Loucy (cell line): ENCODE results near the gene DHRS12.

Experiments used
- H2AFZ ChIP-seq: fragments of 200-600 bp; sonication (generic); 2 replicates; pipeline ENCODE4 v1.6.0; 2016; ENCODE audit warnings: antibody characterized with exemption, mild to moderate bottlenecking, low read length, moderate library complexity
- H3F3A ChIP-seq: fragments of 200-600 bp; 2 replicates; pipeline ENCODE4 v1.6.0; 2016; ENCODE audit warnings: antibody characterized with exemption, low read depth, mild to moderate bottlenecking
- H3K27me3 ChIP-seq: fragments of 200-600 bp; sonication (generic); 2 replicates; pipeline ENCODE4 v1.6.1; 2014; ENCODE audit warnings: low read length, mild to moderate bottlenecking; ENCODE audit not compliant: insufficient read depth, poor library complexity, severe bottlenecking
- H3K36me3 ChIP-seq: fragments of 200-600 bp; sonication (generic); 2 replicates; pipeline ENCODE4 v1.6.1; 2016; ENCODE audit warnings: low read length; ENCODE audit not compliant: insufficient read depth
- H3K4me1 ChIP-seq: fragments of 200-600 bp; sonication (generic); 2 replicates; pipeline ENCODE4 v1.5.1; 2014; ENCODE audit warnings: low read length, mild to moderate bottlenecking; ENCODE audit not compliant: insufficient read depth, poor library complexity, severe bottlenecking
- H3K4me2 ChIP-seq: fragments of 200-600 bp; sonication (generic); 2 replicates; pipeline ENCODE4 v1.6.0; 2014; ENCODE audit warnings: antibody characterized with exemption, low read length, low read depth, mild to moderate bottlenecking; ENCODE audit not compliant: poor library complexity, severe bottlenecking
- H3K4me3 ChIP-seq: fragments of 200-600 bp; sonication (generic); 2 replicates; pipeline ENCODE4 v1.5.1; 2014; ENCODE audit warnings: low read length, mild to moderate bottlenecking, mixed read lengths; ENCODE audit not compliant: poor library complexity, severe bottlenecking
- H3K79me2 ChIP-seq: fragments of 200-600 bp; sonication (generic); 2 replicates; pipeline ENCODE4 v1.6.1; 2014; ENCODE audit warnings: low read length; ENCODE audit not compliant: insufficient read depth
- H3K9ac ChIP-seq: fragments of 200-600 bp; sonication (generic); 2 replicates; pipeline ENCODE4 v1.6.0; 2014; ENCODE audit warnings: mild to moderate bottlenecking, low read depth, low read length, moderate library complexity; ENCODE audit not compliant: poor library complexity, severe bottlenecking
- H3K9me2 ChIP-seq: fragments of 200-600 bp; sonication (generic); replicated peaks from 2 replicates; pipeline ENCODE4 v1.6.1; 2016; ENCODE audit warnings: low read depth, low read length, mixed read lengths
- H3K9me3 ChIP-seq: fragments of 200-600 bp; sonication (generic); 2 replicates; pipeline ENCODE4 v1.6.1; 2014; ENCODE audit warnings: mild to moderate bottlenecking, antibody characterized with exemption, low read length, low read depth; ENCODE audit not compliant: insufficient read depth
- H4K20me1 ChIP-seq: fragments of 200-600 bp; sonication (generic); 2 replicates; pipeline ENCODE4 v1.6.0; 2014; ENCODE audit warnings: antibody characterized with exemption, low read length, mild to moderate bottlenecking; ENCODE audit not compliant: insufficient read depth, poor library complexity, severe bottlenecking
- EZH2phosphoT487 ChIP-seq: fragments of 200-600 bp; IDR thresholded peaks from 2 replicates; pipeline ENCODE4 v1.6.1; 2018; ENCODE audit warnings: antibody characterized with exemption, mild to moderate bottlenecking, moderate library complexity, borderline replicate concordance
- TF ChIP-seq, protein P1 (sequence below): fragments of 200-600 bp; sonication (generic); conservative IDR thresholded peaks from 2 replicates; pipeline ENCODE4 v1.5.1; 2014; ENCODE audit warnings: mild to moderate bottlenecking, antibody characterized with exemption, low read length

Gene DHRS12

DNA sequence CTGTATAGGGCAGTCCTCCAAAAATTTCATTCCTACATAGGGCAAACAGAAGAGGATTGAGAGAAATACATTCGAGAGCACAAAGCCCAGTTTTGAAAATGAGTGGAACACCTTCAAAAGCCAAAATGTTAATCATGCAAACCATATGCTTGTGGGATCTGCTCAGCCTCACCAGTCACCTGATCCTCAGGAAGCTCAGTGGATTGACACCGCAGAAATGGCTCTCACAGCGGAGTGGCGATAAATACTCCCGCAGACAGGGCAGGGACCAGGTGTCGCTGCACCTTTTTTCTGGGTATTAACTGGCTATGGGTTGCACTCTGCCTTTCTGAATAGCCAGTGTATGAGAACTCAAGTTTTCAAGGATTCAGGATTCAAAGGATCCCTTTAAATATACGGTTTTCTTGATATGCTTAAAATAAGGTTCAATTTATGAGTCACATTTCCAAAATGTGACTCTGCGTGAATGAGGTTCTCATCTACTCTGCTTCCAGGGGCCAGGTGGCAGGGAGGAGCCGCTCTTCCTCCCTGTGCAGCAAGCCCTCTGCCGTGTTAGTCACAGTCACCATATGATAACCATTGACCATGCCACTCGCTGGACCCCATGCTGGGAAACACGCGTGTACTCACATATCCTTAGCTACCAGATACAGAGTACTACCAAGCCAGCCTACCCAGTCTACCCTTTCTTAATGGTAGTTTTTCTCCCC lies 18.3 kb upstream of the DHRS12 start:
- no peaks in the 10 kb centered on the region for H3K79me2 ChIP-seq
- H3K27me3 ChIP-seq, result no peaks in the 10 kb centered on the region
- H3K4me1 ChIP-seq, result peaks cover 70% of the 10 kb centered on the region
- H3K9me2 ChIP-seq, result no peaks in the 10 kb centered on the region
- no peaks in the 10 kb centered on the region for H4K20me1 ChIP-seq
- H3K9ac ChIP-seq, result no peak overlapping the region
- H3K9me3 ChIP-seq, result no peaks in the 10 kb centered on the region
- H3K4me2 ChIP-seq, result peak overlapping the region; percentile 45
- H2AFZ ChIP-seq, result no peak overlapping the region
- no peak overlapping the region for H3K4me3 ChIP-seq
- H3F3A ChIP-seq, result peaks cover 11% of the 10 kb centered on the region
- TF ChIP-seq EZH2phosphoT487, result no peak
- TF ChIP-seq, protein P1, sequence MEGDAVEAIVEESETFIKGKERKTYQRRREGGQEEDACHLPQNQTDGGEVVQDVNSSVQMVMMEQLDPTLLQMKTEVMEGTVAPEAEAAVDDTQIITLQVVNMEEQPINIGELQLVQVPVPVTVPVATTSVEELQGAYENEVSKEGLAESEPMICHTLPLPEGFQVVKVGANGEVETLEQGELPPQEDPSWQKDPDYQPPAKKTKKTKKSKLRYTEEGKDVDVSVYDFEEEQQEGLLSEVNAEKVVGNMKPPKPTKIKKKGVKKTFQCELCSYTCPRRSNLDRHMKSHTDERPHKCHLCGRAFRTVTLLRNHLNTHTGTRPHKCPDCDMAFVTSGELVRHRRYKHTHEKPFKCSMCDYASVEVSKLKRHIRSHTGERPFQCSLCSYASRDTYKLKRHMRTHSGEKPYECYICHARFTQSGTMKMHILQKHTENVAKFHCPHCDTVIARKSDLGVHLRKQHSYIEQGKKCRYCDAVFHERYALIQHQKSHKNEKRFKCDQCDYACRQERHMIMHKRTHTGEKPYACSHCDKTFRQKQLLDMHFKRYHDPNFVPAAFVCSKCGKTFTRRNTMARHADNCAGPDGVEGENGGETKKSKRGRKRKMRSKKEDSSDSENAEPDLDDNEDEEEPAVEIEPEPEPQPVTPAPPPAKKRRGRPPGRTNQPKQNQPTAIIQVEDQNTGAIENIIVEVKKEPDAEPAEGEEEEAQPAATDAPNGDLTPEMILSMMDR, result no peak
- H3K36me3 ChIP-seq, result no peaks in the 10 kb centered on the region

DNA sequence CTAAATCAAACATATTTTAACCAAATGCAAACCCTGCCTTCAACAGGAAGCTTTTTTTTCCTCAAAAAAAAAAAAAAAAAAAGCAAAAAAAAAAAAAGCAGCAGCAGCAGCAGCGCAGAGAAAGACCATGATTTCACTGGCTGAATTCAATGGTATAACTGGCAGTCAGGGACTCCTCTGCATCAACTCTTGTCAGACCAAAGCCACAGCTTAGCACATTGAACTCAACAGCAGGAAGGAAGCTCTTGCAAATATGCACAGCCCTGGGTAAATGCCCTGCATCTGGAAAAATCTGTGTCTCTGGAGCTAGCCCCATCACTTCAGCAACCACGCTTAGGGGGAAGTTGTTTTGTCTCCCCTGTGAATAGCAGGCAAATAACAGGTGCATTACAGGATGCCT lies 17.6 kb upstream of the DHRS12 start:
- Histone ChIP-seq H3F3A (peaks cover 11% of the 10 kb centered on the region), H3K79me2 (no peaks in the 10 kb centered on the region), H2AFZ (no peak overlapping the region), H3K36me3 (no peaks in the 10 kb centered on the region), H3K27me3 (no peaks in the 10 kb centered on the region), H3K4me2 (peak overlapping the region; percentile 45), H3K4me1 (peaks cover 64% of the 10 kb centered on the region), H3K4me3 (peak overlapping the region; percentile 6), H3K9me3 (no peaks in the 10 kb centered on the region), H4K20me1 (no peaks in the 10 kb centered on the region), H3K9me2 (no peaks in the 10 kb centered on the region), H3K9ac (no peak overlapping the region)
- TF ChIP-seq EZH2phosphoT487, result no peak
- TF ChIP-seq, protein P1, result no peak

DNA sequence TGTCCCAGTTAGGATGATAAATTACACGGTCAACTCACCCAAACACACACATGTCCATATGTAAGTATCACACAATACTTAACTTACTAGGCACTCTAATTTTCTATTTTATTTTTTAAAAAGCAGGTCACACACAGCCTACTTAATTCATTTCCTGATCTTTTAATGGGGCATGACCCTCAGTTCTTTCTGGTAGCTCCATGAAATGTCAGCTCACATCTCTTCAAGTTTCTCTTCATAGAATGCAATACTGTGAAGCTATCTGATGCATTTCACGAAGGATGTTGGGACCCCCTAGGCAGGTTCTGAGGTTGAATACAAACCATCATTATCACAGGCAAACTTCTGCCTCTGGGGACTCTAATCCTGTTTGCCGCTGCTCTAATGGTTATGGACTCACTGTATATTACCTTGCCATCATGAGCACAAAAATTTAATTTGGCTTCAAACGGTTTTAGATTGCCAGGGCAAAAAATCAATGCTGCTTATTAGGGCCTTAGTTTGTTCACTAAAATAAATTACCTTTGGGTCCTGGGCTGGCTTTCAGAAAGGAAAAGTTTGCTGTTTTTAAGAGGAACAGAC lies 16.1 kb upstream of the DHRS12 start:
- H3K4me2 ChIP-seq, result no peak overlapping the region
- no peaks in the 10 kb centered on the region for H3K9me2 ChIP-seq
- H3F3A ChIP-seq, result peaks cover 6% of the 10 kb centered on the region
- no peaks in the 10 kb centered on the region for H4K20me1 ChIP-seq
- no peaks in the 10 kb centered on the region for H3K27me3 ChIP-seq
- peaks cover 54% of the 10 kb centered on the region for H3K4me1 ChIP-seq
- H2AFZ ChIP-seq, result peak overlapping the region; percentile 1; the same call in 1 of the 2 replicates
- no peaks in the 10 kb centered on the region for H3K9me3 ChIP-seq
- no peaks in the 10 kb centered on the region for H3K79me2 ChIP-seq
- H3K4me3 ChIP-seq, result no peak overlapping the region
- no peak for TF ChIP-seq EZH2phosphoT487
- TF ChIP-seq, protein P1, result no peak
- H3K9ac ChIP-seq, result no peak overlapping the region
- H3K36me3 ChIP-seq, result no peaks in the 10 kb centered on the region
